ENCODE data around the gene EDN3. TPM values are rescaled to one million over a fixed set of nuclear protein-coding genes. Genes with fewer than 3 reads are reported as not detected.

EDN3 gene
- total and polyA plus RNA-seq, 2 donors (not counting 1 experiment from before 2014, with no cell fraction given): not detected

- Histone ChIP-seq H3K9me3 (ENCODE audit: control insufficient read depth, insufficient read depth, low read depth, low read length) (no peaks in the 10 kb centered on the region), H3K27me3 (ENCODE audit: control insufficient read depth, insufficient read depth, low read length) (no peaks in the 10 kb centered on the region), H3K4me3 (replicated peaks in 1 of 4; ENCODE audit: control extremely low read depth in 1 of 4, insufficient read depth in 1 of 4, low read depth in 3 of 4, low read length in 4 of 4) (no peak overlapping the region), H3K4me1 (ENCODE audit: control insufficient read depth, extremely low read depth, insufficient read depth, low read length) (no peaks in the 10 kb centered on the region), H2AFZ (ENCODE audit: low read length) (no peak overlapping the region), H3K4me2 (ENCODE audit: extremely low read depth, insufficient read depth, low read length) (no peak overlapping the region), H3K36me3 (ENCODE audit: control insufficient read depth, insufficient read depth, low read length) (no peaks in the 10 kb centered on the region), H4K20me1 (ENCODE audit: control insufficient read depth, extremely low read depth, insufficient read depth, low read length) (no peaks in the 10 kb centered on the region), H3K27ac (ENCODE audit: insufficient read depth, low read length) (no peak overlapping the region), H3K79me2 (ENCODE audit: control insufficient read depth, insufficient read depth, low read length) (no peaks in the 10 kb centered on the region), H3K9ac (ENCODE audit: insufficient read depth, low read length) (no peak overlapping the region)
- DNase-seq (ENCODE audit: low read depth in 2 of 2): no peak
- TF ChIP-seq EZH2 (IDR thresholded peaks at IDR 0.05; ENCODE audit: low read length, missing control alignments): no peak
- no peak for TF ChIP-seq CTCF (conservative IDR thresholded peaks at IDR 0.05 in 1 of 2, IDR thresholded peaks at IDR 0.05 in 1 of 2; ENCODE audit: low read depth in 1 of 2, low read length in 2 of 2)
These were observed 62.7 kb downstream of the EDN3 start for GRCh38 chr20:59363101-59363500.

GRCh38 chr20:59364611-59365010 lies 64.2 kb downstream of the EDN3 start:
- TF ChIP-seq CTCF (conservative IDR thresholded peaks at IDR 0.05 in 1 of 2, IDR thresholded peaks at IDR 0.05 in 1 of 2; ENCODE audit: low read depth in 1 of 2, low read length in 2 of 2) (no peak), EZH2 (IDR thresholded peaks at IDR 0.05; ENCODE audit: low read length, missing control alignments) (no peak)
- Histone ChIP-seq H3K9me3 (ENCODE audit: control insufficient read depth, insufficient read depth, low read depth, low read length) (no peaks in the 10 kb centered on the region), H3K79me2 (ENCODE audit: control insufficient read depth, insufficient read depth, low read length) (no peaks in the 10 kb centered on the region), H3K9ac (ENCODE audit: insufficient read depth, low read length) (no peak overlapping the region), H3K4me1 (ENCODE audit: control insufficient read depth, extremely low read depth, insufficient read depth, low read length) (no peaks in the 10 kb centered on the region), H2AFZ (ENCODE audit: low read length) (no peak overlapping the region), H3K36me3 (ENCODE audit: control insufficient read depth, insufficient read depth, low read length) (no peaks in the 10 kb centered on the region), H3K4me3 (replicated peaks in 1 of 4; ENCODE audit: control extremely low read depth in 1 of 4, insufficient read depth in 1 of 4, low read depth in 3 of 4, low read length in 4 of 4) (no peak overlapping the region), H3K27me3 (ENCODE audit: control insufficient read depth, insufficient read depth, low read length) (no peaks in the 10 kb centered on the region), H3K4me2 (ENCODE audit: extremely low read depth, insufficient read depth, low read length) (no peak overlapping the region), H3K27ac (ENCODE audit: insufficient read depth, low read length) (no peak overlapping the region), H4K20me1 (ENCODE audit: control insufficient read depth, extremely low read depth, insufficient read depth, low read length) (no peaks in the 10 kb centered on the region)
- no peak for DNase-seq (ENCODE audit: low read depth in 2 of 2)

- Histone ChIP-seq H3K27me3 (ENCODE audit: control insufficient read depth, insufficient read depth, low read length) (no peaks in the 10 kb centered on the region), H3K4me3 (replicated peaks in 1 of 4; ENCODE audit: control extremely low read depth in 1 of 4, insufficient read depth in 1 of 4, low read depth in 3 of 4, low read length in 4 of 4) (no peak overlapping the region), H3K4me1 (ENCODE audit: control insufficient read depth, extremely low read depth, insufficient read depth, low read length) (no peaks in the 10 kb centered on the region), H3K4me2 (ENCODE audit: extremely low read depth, insufficient read depth, low read length) (no peak overlapping the region), H3K27ac (ENCODE audit: insufficient read depth, low read length) (no peak overlapping the region), H2AFZ (ENCODE audit: low read length) (no peak overlapping the region), H3K9ac (ENCODE audit: insufficient read depth, low read length) (no peak overlapping the region), H4K20me1 (ENCODE audit: control insufficient read depth, extremely low read depth, insufficient read depth, low read length) (no peaks in the 10 kb centered on the region), H3K79me2 (ENCODE audit: control insufficient read depth, insufficient read depth, low read length) (no peaks in the 10 kb centered on the region), H3K36me3 (ENCODE audit: control insufficient read depth, insufficient read depth, low read length) (no peaks in the 10 kb centered on the region), H3K9me3 (ENCODE audit: control insufficient read depth, insufficient read depth, low read depth, low read length) (no peaks in the 10 kb centered on the region)
- no peak for TF ChIP-seq CTCF (conservative IDR thresholded peaks at IDR 0.05 in 1 of 2, IDR thresholded peaks at IDR 0.05 in 1 of 2; ENCODE audit: low read depth in 1 of 2, low read length in 2 of 2)
- no peak for TF ChIP-seq EZH2 (IDR thresholded peaks at IDR 0.05; ENCODE audit: low read length, missing control alignments)
- no peak for DNase-seq (ENCODE audit: low read depth in 2 of 2)
These were observed 65.3 kb downstream of the EDN3 start for GRCh38 chr20:59365611-59366285.

Data from fibroblast of lung (primary cell).